Neural crest cell (in vitro differentiated cells): ENCODE data around the gene NHSL1. TPM values are rescaled to one million over a fixed set of nuclear protein-coding genes. Genes with fewer than 3 reads are reported as not detected.

ENCODE experiments used
- DNase-seq: peaks from one replicate; pipeline ENCODE4 v3.0.0; 2021; ENCODE audit warnings: low read depth, mixed read lengths, low spot score
- H3K27ac Mint-ChIP-seq: one replicate; pipeline ENCODE4 v1.8.0; 2021; ENCODE audit warnings: mild to moderate bottlenecking, mixed read lengths; ENCODE audit not compliant: unreplicated experiment
- H3K27me3 Mint-ChIP-seq: 2 replicates; pipeline ENCODE4 v1.8.0; 2021; ENCODE audit warnings: low read depth, mild to moderate bottlenecking, mixed read lengths
- H3K36me3 Mint-ChIP-seq: 2 replicates; pipeline ENCODE4 v1.8.0; 2021; ENCODE audit warnings: low read depth, mild to moderate bottlenecking, mixed read lengths
- H3K4me1 Mint-ChIP-seq: 2 replicates; pipeline ENCODE4 v1.8.0; 2021; ENCODE audit warnings: mixed read lengths
- H3K4me3 Mint-ChIP-seq: one replicate; pipeline ENCODE4 v1.8.0; 2021; ENCODE audit warnings: mild to moderate bottlenecking, mixed read lengths
- H3K9me3 Mint-ChIP-seq: 2 replicates; pipeline ENCODE4 v1.8.0; 2021; ENCODE audit warnings: mixed read lengths
- CTCF ChIP-seq: fragments of 200-600 bp; sonication (generic); conservative IDR thresholded peaks from 2 replicates; pipeline ENCODE4 v1.5.0; 2021; ENCODE audit warnings: antibody characterized with exemption, mild to moderate bottlenecking
- total RNA-seq: library from RNA; stranded (reverse); gene quantifications from 2 replicates; pipeline ENCODE4 v1.2.1, GENCODE V29; 2021

Gene NHSL1
- total RNA-seq, 1 donor from 2014 or later = 54.7 TPM

- H3K27ac Mint-ChIP-seq = no peak overlapping the region
- H3K4me3 Mint-ChIP-seq = peak overlapping the region; percentile 76
- peaks cover 12% of the 10 kb centered on the region for H3K4me1 Mint-ChIP-seq
Measured at GRCh38 chr6:138405816-138406413, 93.4 kb downstream of the NHSL1 start.

GRCh38 chr6:138404666-138405337, 94.5 kb downstream of the NHSL1 start:
- no peak for TF ChIP-seq CTCF
- Mint-ChIP-seq H3K36me3 (peaks cover 14% of the 10 kb centered on the region), H3K27me3 (no peaks in the 10 kb centered on the region), H3K9me3 (no peaks in the 10 kb centered on the region), H3K27ac (no peak overlapping the region), H3K4me1 (peaks cover 12% of the 10 kb centered on the region), H3K4me3 (peak overlapping the region; percentile 89)
- DNase-seq = no peak

More at GRCh38 chr6:138405816-138406413, 93.4 kb downstream of the NHSL1 start:
- no peak for DNase-seq
- H3K36me3 Mint-ChIP-seq = peaks cover 14% of the 10 kb centered on the region
- TF ChIP-seq CTCF = no peak
- no peaks in the 10 kb centered on the region for H3K9me3 Mint-ChIP-seq
- no peaks in the 10 kb centered on the region for H3K27me3 Mint-ChIP-seq

GRCh38 chr6:138403801-138404665, 95.3 kb downstream of the NHSL1 start, which contains the start of gene HEBP2:
HEBP2 (plus strand) TSS chr6:138404223; CDS start chr6:138404496, 273 bp downstream.
- Mint-ChIP-seq H3K27me3 (no peaks in the 10 kb centered on the region), H3K27ac (peak within 1 kb of the TSS; percentile 35), H3K9me3 (no peaks in the 10 kb centered on the region), H3K4me3 (peak within 1 kb of the TSS; percentile 89), H3K4me1 (peaks cover 12% of the 10 kb centered on the region), H3K36me3 (peaks cover 8% of the 10 kb centered on the region)
- peak; percentile 74 for TF ChIP-seq CTCF
- DNase-seq = peak; percentile 87

- Mint-ChIP-seq H3K27ac (peak overlapping the region; percentile 35), H3K27me3 (no peaks in the 10 kb centered on the region), H3K36me3 (peaks cover 5% of the 10 kb centered on the region), H3K4me3 (peak overlapping the region; percentile 89), H3K9me3 (no peaks in the 10 kb centered on the region), H3K4me1 (peaks cover 12% of the 10 kb centered on the region)
- TF ChIP-seq CTCF = no peak
- DNase-seq = peak; percentile 48
Measured at GRCh38 chr6:138403324-138403800, 95.9 kb downstream of the NHSL1 start.

GRCh38 chr6:138402838-138403187, 96.5 kb downstream of the NHSL1 start:
- H3K4me3 Mint-ChIP-seq = peak overlapping the region; percentile 89

More at GRCh38 chr6:138402838-138403187, 96.5 kb downstream of the NHSL1 start:
- TF ChIP-seq CTCF = no peak
- H3K27me3 Mint-ChIP-seq = no peaks in the 10 kb centered on the region
- no peak for DNase-seq
- H3K27ac Mint-ChIP-seq = no peak overlapping the region
- peaks cover 2% of the 10 kb centered on the region for H3K36me3 Mint-ChIP-seq
- no peaks in the 10 kb centered on the region for H3K9me3 Mint-ChIP-seq
- peaks cover 12% of the 10 kb centered on the region for H3K4me1 Mint-ChIP-seq
